M059J (cell line): ENCODE measurements around the gene HAL. TPM values are rescaled to one million over a fixed set of nuclear protein-coding genes. Genes with fewer than 3 reads are reported as not detected.

Experiments used
- DNase-seq: peaks from one replicate; pipeline ENCODE4 v3.0.0-alpha.2; 2012; ENCODE audit warnings: low read depth
- total RNA-seq: library from RNA; depleted of rRNA; stranded (reverse); fragments of >200 nt; shearing (Covaris generic); gene quantifications from 2 replicates; pipeline ENCODE4 v1.2.3, GENCODE V29; 2014

HAL gene
- total RNA-seq, 1 experiment from 2014 or later, result not detected

GRCh38 chr12:96014943-96015599 lies 18.9 kb upstream of the HAL start:
- no peak for DNase-seq

GRCh38 chr12:96007729-96008128 lies 11.6 kb upstream of the HAL start:
- no peak for DNase-seq

DNA sequence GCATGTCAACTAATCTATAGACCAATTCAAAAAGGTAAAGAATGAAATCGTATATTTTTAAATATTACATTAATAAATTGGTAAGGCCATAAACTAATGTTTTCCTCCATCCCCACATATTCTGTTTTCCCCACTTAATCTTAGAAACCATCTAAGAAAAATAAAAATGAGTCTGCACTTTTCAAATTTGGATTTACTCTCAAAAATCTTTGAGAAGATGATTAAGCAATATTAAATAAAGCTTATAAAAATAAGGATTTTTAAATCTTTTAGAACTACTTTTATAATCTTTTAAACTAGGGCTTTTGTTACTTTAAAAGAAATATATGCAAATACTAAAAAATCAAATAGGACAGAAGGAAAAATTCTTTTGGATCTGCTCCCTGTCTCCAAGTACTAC lies 10.6 kb upstream of the HAL start:
- no peak for DNase-seq

DNA sequence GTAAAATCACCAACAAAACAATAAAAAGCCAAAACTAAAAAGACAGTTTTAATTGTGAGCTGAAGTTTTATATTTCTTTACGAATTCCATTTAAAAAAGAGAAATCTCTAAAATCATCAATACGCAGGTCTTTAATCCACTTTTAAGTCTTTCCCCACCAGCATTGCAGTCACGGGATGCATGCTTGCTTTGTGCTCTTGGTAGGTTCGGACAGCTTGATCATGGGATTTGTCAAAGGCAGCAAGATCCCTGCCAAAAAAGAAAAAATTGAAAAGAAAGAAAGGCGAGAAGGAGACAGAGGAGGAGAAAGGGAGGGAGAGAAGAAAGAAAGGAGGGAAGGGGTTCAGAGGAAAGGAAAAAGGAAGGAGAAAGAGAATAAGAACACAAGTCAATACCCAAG lies 4.7 kb upstream of the HAL start:
- DNase-seq, result no peak

DNA sequence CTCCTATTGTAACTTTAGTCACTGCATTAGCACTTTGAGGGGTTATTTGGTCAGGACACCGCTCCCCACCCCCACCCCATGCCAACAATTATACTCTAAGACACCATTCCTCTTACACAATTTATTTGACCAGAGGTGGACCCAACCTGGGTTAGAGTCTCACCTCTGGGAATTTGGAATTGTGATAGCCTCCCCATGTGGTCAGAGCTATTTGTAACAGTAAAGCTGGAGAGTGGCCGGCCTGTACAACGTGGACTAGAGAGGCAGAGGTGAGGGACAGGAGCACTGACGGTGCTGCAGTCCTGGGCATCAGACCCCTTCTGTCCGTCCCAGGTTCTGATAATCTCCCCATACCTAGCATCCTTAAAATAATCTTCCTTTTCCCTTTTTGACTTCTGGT lies 3.3 kb upstream of the HAL start:
- DNase-seq, result no peak

DNA sequence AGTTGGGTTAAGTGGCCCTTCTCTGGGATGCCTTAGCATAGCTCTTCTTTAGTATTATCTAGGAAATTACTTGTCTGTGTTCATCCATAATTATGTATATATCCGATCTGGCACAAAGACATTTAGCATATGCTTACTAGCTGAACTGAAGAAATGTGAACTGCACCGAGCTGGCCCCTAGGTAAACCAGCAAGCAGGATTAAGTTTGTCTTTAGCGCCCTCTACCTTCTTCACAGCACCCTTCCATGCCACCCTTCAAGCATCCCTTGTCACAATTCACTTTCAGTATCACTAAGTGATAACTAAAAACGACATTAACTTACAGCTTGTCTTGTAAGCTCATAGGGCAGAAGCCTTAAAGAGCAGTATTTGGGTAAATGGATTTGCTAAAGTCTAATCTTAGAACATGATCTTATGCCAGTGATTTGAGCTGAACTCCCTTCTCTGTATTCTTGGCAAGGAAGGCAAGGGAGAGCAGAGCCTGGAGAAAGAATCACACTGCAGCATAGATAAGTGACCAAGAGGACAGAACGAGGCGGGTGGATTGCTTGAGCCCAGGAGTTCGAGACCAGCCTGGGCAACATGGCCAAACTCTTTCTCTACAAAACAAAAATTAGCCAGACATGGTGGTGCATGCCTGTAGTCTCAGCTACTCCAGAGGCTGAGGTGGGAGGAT lies 2.6 kb upstream of the HAL start:
- peak; percentile 57 for DNase-seq

- DNase-seq, result no peak
Measured at GRCh38 chr12:95997911-95998510, 1.9 kb upstream of the HAL start.

DNA sequence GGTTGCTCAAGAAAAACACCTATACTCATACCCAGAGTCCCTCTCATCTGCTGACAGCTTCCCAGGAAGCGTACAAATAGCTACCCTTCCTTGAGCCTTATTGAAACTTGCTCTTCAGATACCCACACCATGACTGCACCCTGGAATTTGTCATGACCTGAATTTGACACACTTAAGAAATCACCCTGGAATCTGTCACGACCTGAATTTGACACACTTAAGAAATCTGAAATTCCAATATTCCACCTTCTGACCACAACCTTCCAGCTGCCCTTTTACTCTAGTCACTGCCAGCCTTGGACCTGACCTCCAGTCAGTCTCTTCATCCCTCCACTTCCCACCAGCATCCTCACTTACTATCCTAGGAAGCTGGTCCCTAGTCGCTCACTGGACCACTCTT lies 1.1 kb upstream of the HAL start:
- DNase-seq, result no peak

DNA sequence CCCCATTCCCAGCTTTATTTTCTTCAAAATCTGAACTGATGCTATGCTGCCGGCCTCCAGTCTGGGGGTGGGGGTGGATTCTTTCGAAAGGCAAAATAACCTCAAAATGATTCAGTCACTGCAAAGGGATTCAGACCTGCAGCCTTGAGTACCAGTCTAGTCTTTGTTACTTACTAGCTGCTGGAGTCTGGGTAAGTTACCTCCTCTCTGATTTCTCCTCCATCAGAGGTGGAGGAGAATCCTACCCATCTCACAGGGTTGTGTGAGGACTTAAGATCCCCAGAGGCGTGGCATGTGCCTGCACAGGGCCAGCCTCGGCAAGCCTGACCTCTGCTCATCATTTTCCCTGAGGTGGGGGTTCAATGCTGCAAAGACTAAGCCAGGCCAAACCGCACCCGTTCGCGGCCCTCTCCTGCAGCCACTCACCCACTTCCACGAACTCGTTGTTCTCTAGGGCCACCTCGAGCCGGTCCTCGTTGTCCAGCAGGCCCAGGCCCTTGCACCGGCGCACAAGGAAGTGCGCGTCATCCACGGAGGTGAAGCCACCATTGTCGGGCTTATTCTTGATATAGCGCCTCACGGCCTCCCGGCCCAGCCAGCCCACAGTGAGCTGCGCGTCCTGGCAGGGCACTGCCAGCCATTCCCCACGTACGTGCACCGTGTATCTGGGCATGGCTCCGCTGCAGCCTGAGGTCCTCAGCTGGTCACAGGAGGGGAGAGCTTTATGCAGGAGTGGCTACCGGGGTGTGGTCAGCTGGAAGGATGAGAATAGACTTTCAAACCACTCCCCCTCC lies 709 bp downstream of the HAL start:
- no peak for DNase-seq

- DNase-seq, result peak; percentile 22
Measured at GRCh38 chr12:95994476-95994875, 1.7 kb downstream of the HAL start.

DNA sequence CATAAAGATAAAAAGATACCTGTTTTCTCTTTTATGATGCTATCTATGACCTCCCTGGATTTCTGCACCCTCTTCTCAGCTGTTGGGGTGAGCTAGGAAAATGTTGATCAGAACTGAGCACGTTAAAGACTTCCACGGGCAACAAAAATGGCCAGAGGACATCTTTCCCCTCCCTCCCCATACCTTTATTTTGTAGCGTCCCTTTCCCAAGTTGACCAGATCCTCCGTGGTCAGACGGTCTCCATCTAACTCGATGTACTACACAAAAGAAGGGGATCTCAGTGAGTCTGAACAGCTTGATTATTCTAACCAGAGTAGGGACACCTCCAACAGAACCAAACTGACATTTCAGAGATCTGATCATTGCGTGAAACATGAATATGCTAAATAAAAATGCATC lies 2.2 kb downstream of the HAL start:
- DNase-seq, result no peak

DNA sequence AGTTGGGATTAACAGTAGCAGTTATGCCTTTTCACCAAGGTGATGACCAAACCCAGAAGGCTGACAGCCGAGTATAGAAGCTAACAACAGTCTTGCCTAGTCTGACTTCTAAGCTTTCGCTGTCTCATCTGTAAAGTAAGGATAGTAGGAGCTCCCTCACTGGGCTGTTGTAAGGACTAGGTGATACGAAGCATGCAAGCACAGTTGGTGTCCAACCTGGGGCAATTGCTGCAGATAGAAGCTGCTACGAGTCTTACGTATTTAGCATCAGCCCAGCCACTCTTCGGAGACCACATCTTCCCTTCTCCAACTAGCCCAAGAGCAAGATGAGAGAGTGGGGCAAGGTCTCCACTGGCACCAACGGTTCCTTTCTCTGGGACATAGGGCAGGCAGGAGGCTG lies 6.0 kb downstream of the HAL start:
- DNase-seq, result no peak

GRCh38 chr12:95989504-95990123 lies 6.5 kb downstream of the HAL start:
- no peak for DNase-seq

GRCh38 chr12:95988506-95989275 lies 7.5 kb downstream of the HAL start:
- no peak for DNase-seq

- DNase-seq, result no peak
Measured at GRCh38 chr12:95986635-95987570, 9.2 kb downstream of the HAL start.

DNA sequence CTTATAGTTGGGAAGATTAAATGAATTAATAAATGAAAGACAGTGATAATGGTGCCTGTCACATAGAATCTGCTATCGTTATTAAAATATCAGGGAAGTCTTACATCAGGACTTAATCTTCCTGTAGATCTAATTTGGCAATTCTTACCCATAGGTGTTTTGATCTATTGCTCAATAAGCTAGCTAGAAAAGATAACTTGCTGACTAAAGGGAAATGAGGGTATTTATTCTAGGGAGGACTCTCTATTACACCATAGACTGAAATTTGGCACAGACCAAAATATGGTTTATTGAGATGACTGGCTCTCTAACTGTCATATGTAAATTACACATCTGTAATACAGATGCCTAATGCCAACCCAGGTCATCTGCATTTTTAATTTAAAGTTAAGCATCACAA lies 11.5 kb downstream of the HAL start:
- DNase-seq, result no peak

DNA sequence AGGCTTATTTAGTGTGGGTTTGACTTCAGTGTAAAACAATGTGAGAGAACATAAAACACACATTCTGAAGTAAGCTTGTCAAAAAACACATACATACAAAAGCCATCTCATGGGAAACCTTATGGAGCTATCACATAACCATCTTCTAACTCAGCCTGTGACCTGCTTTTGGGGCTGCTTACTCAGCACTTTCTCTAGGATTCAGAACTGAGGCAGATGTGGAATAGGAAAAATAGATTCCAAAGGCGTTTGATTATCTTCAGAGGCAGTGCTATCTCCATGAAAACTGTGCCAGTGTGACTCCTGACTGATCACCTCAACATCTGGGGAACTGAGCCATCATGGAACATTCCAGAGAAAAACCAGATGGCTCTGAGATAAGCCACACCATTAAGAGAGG lies 13.5 kb downstream of the HAL start:
- DNase-seq, result no peak

DNA sequence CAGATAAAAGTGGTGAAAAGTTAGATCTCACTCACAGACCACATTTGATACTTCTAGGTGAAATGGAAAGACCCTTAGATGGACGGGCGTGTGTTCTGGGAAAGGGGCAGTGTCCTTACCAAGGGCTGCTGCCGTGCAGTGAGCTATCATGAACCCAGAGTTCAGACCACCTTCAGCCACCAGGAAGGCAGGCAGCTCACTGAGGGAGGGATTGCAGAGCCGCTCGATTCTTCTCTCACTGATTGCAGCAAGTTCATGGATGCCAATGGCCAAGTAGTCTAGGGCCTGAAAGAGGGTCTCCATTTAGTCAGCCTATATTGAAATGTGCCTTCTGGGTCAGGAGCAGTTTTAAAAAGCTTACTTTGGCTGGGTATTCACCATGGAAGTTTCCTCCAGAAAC lies 15.7 kb downstream of the HAL start:
- DNase-seq, result no peak

DNA sequence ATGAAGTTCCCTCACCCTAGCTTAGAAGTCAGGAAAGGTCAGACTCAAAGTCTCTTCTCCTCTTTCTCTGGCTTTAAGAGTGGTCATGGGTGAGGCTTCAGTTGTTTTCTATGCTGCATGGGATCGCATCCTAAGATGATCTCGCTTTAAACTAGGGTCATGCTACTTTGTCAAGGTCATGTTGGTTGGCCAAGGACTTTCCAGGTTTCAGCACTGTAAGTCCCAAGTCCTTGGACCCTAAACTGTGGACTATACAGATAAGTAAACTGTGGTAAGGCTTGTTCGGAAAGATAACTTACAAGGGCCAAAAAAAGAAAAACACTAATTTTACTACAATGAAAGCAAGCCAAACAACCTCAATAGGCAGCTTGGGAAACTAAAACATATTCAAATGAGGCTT lies 17.4 kb downstream of the HAL start:
- no peak for DNase-seq

GRCh38 chr12:95978351-95978750 lies 17.8 kb downstream of the HAL start:
- DNase-seq, result no peak
